ENCODE results near the gene MAP2K5.
A peak's percentile ranks its signal among the peaks of the same experiment; 100 is the strongest.

Gene MAP2K5

GRCh38 chr15:67512140-67512539 lies 30.4 kb upstream of the MAP2K5 start:
- no peak for DNase-seq
- no peak for TF ChIP-seq POLR2A (IDR thresholded peaks at IDR 0.05; ENCODE audit: low read length)
- no peak for TF ChIP-seq GATA1 (IDR thresholded peaks at IDR 0.05; ENCODE audit: low read depth, low read length)

DNA sequence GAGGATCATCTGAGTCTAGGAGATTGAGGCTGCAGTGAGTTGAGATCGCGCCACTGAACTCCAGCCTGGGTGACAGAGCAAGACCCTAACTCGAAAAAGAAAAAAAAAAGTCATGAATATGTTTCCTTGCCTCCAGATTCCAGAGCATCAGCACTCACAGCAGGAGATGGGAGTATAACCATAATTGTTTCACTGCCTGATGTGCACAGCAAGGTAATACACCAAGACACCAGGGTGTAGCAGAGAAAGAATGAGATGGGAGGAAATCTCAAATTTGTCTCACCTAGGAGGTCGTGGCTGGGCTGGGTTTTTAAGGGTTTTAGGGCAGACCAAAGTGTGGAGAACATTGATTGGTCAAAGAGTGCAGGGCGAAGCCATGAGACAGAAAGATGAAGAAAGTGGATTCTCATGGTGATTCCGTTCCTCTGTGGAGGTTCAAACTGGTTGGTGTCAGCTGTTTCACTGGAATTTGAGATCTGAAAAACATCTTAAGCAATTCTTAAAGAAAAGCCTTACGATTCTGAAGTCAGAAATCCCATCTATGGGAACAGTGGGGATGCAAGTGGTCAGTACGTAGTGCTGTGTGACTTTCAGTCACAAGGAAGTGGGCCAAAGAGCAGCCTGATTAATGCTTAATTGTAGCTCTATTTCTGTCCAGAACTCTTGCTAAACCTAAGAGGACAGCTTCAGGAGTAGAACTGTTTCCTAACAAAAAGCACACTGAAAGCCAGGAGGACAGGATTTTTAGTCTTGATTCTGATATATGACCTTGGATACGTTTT lies 29.4 kb upstream of the MAP2K5 start:
- DNase-seq, result no peak
- TF ChIP-seq GATA1 (IDR thresholded peaks at IDR 0.05; ENCODE audit: low read depth, low read length) (no peak), POLR2A (IDR thresholded peaks at IDR 0.05; ENCODE audit: low read length) (no peak)

GRCh38 chr15:67515090-67515489 lies 27.4 kb upstream of the MAP2K5 start:
- DNase-seq, result no peak
- TF ChIP-seq POLR2A (IDR thresholded peaks at IDR 0.05; ENCODE audit: low read length) (no peak), GATA1 (IDR thresholded peaks at IDR 0.05; ENCODE audit: low read depth, low read length) (no peak)

- no peak for DNase-seq
- no peak for TF ChIP-seq POLR2A (IDR thresholded peaks at IDR 0.05; ENCODE audit: low read length)
- no peak for TF ChIP-seq GATA1 (IDR thresholded peaks at IDR 0.05; ENCODE audit: low read depth, low read length)
Measured at GRCh38 chr15:67515557-67515956, 26.9 kb upstream of the MAP2K5 start.

- no peak for DNase-seq
- TF ChIP-seq GATA1 (IDR thresholded peaks at IDR 0.05; ENCODE audit: low read depth, low read length), result no peak
- no peak for TF ChIP-seq POLR2A (IDR thresholded peaks at IDR 0.05; ENCODE audit: low read length)
Measured at GRCh38 chr15:67520321-67521028, 22.0 kb upstream of the MAP2K5 start.

GRCh38 chr15:67521029-67521782 lies 21.3 kb upstream of the MAP2K5 start, which contains the start of gene C15orf61:
Gene C15orf61 (plus strand): TSS chr15:67521131. CDS start chr15:67521249, 118 bp downstream.
- TF ChIP-seq POLR2A (IDR thresholded peaks at IDR 0.05; ENCODE audit: low read length) (peak; percentile 90), GATA1 (IDR thresholded peaks at IDR 0.05; ENCODE audit: low read depth, low read length) (no peak)
- peak; percentile 87 to 92 for DNase-seq

GRCh38 chr15:67521783-67522568 lies 20.5 kb upstream of the MAP2K5 start:
- DNase-seq, result peak; percentile 41 to 60
- TF ChIP-seq GATA1 (IDR thresholded peaks at IDR 0.05; ENCODE audit: low read depth, low read length) (no peak), POLR2A (IDR thresholded peaks at IDR 0.05; ENCODE audit: low read length) (no peak)

GRCh38 chr15:67523330-67523729 lies 19.2 kb upstream of the MAP2K5 start:
- DNase-seq, result no peak
- TF ChIP-seq GATA1 (IDR thresholded peaks at IDR 0.05; ENCODE audit: low read depth, low read length), result no peak
- TF ChIP-seq POLR2A (IDR thresholded peaks at IDR 0.05; ENCODE audit: low read length), result no peak

- no peak for DNase-seq
- TF ChIP-seq POLR2A (IDR thresholded peaks at IDR 0.05; ENCODE audit: low read length) (no peak), GATA1 (IDR thresholded peaks at IDR 0.05; ENCODE audit: low read depth, low read length) (no peak)
Measured at GRCh38 chr15:67524235-67524634, 18.3 kb upstream of the MAP2K5 start.

DNA sequence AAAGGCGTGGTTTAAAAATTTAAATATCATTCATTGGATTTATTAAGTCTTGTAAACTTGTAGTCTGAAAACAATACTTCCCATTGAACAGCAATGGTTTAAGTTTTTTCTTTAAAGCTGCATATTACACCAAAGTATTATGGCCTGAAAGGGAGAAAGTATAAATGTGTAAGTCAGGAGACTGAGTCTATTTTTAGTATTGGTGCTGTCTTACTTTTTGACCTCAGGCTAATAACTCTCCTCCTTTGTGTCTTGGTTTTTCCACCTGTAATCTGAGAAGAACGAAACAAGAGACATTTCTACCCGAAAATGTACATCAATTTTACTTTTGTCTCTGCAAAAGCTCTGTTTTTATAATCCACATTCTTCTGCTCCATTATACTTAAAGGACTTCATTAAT lies 14.0 kb upstream of the MAP2K5 start:
- DNase-seq, result no peak
- TF ChIP-seq GATA1 (IDR thresholded peaks at IDR 0.05; ENCODE audit: low read depth, low read length) (no peak), POLR2A (IDR thresholded peaks at IDR 0.05; ENCODE audit: low read length) (no peak)

DNA sequence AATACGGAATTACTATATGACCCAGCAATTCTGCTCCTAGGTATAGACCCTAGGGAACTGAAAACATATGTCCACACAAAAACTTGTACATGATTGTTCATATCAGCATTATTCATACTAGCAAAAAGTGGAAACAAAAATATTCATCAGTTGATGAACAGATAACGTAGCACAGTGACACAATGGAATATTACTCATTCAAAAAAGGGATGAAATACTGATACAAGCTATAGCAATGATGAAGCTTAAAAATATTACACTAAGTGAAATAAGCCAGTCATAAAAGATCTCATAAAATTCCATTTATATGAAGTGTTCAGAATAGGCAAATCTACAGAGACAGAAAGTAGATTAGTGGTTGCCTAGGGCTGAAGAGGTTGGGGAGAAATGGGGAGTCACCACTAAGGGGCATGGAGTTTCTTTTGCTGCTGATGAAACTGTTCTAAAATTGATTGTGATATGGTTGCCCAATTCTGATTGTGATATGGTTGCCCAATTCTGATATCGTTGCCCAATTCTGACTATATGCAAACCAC lies 11.1 kb upstream of the MAP2K5 start:
- no peak for DNase-seq
- TF ChIP-seq GATA1 (IDR thresholded peaks at IDR 0.05; ENCODE audit: low read depth, low read length) (no peak), POLR2A (IDR thresholded peaks at IDR 0.05; ENCODE audit: low read length) (no peak)

GRCh38 chr15:67533873-67534272 lies 8.6 kb upstream of the MAP2K5 start:
- no peak for DNase-seq
- no peak for TF ChIP-seq POLR2A (IDR thresholded peaks at IDR 0.05; ENCODE audit: low read length)
- TF ChIP-seq GATA1 (IDR thresholded peaks at IDR 0.05; ENCODE audit: low read depth, low read length), result no peak

DNA sequence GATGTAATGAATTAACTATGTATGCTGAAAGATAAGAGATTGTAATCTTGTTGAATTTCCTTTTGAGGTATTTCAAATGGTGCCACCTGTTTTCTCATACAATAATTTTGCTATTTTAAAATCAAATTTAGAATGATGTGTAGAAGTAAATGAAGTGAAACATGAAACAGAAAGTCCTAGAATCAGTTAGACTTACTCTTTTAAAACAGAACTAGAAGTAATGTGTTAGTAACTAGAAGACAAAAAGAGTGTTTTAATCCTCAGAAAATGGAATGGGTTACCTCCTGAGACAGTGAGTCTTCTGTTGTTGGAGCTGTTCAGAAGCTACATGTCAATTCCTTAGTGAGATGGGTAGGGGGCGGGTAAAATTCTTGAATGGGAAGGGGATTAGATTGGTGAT lies 8.1 kb upstream of the MAP2K5 start:
- no peak for DNase-seq
- TF ChIP-seq POLR2A (IDR thresholded peaks at IDR 0.05; ENCODE audit: low read length) (no peak), GATA1 (IDR thresholded peaks at IDR 0.05; ENCODE audit: low read depth, low read length) (no peak)
